AG08395 (cell line): ENCODE measurements around the gene CLDN5.
"Not testable (repeated sequence)": the region's sequence is repeated elsewhere in the genome, so short reads cannot be mapped to it uniquely, and the experiment has no call there.

Experiments
- DNase-seq: peaks from one replicate; pipeline ENCODE4 v3.0.0; 2012; ENCODE audit warnings: mixed read lengths, low spot score

Gene CLDN5

GRCh38 chr22:19548427-19548826, 24.2 kb upstream of the CLDN5 start:
- DNase-seq: not testable (repeated sequence)

- no peak for DNase-seq
Measured at GRCh38 chr22:19547620-19548019, 23.4 kb upstream of the CLDN5 start.

- DNase-seq: no peak
Measured at GRCh38 chr22:19546680-19547079, 22.5 kb upstream of the CLDN5 start.

GRCh38 chr22:19545935-19546207, 21.7 kb upstream of the CLDN5 start:
- DNase-seq: no peak

GRCh38 chr22:19543970-19544708, 19.9 kb upstream of the CLDN5 start:
- DNase-seq: no peak

- no peak for DNase-seq
Measured at GRCh38 chr22:19540394-19540793, 16.2 kb upstream of the CLDN5 start.

GRCh38 chr22:19537941-19538488, 13.8 kb upstream of the CLDN5 start:
- DNase-seq: no peak

- no peak for DNase-seq
Measured at GRCh38 chr22:19536564-19536963, 12.4 kb upstream of the CLDN5 start.

- no peak for DNase-seq
Measured at GRCh38 chr22:19535001-19535400, 10.8 kb upstream of the CLDN5 start.

GRCh38 chr22:19533857-19534256, 9.6 kb upstream of the CLDN5 start:
- DNase-seq: no peak

- DNase-seq: no peak
Measured at GRCh38 chr22:19533049-19533626, 8.9 kb upstream of the CLDN5 start.

GRCh38 chr22:19531327-19531726, 7.1 kb upstream of the CLDN5 start:
- DNase-seq: not testable (repeated sequence)

GRCh38 chr22:19530751-19531150, 6.5 kb upstream of the CLDN5 start:
- DNase-seq: no peak

- no peak for DNase-seq
Measured at GRCh38 chr22:19529811-19530210, 5.6 kb upstream of the CLDN5 start.

GRCh38 chr22:19527861-19528417, 3.7 kb upstream of the CLDN5 start:
- DNase-seq: no peak

GRCh38 chr22:19527321-19527721, 3.1 kb upstream of the CLDN5 start:
- DNase-seq: no peak

- no peak for DNase-seq
Measured at GRCh38 chr22:19526702-19527111, 2.5 kb upstream of the CLDN5 start.

GRCh38 chr22:19526076-19526701, 2.0 kb upstream of the CLDN5 start:
- no peak for DNase-seq

GRCh38 chr22:19525666-19526065, 1.5 kb upstream of the CLDN5 start:
- no peak for DNase-seq

- no peak for DNase-seq
Measured at GRCh38 chr22:19525116-19525660, 978 bp upstream of the CLDN5 start.

- DNase-seq: peak; percentile 24
Measured at GRCh38 chr22:19523240-19524169, 705 bp downstream of the CLDN5 start.

- no peak for DNase-seq
Measured at GRCh38 chr22:19522881-19523239, 1.4 kb downstream of the CLDN5 start.
